K562 (cell line): ENCODE measurements around the gene ZNF616. TPM values are rescaled to one million over a fixed set of nuclear protein-coding genes. Genes with fewer than 3 reads are reported as not detected.

Experiments
- ATAC-seq: fragments of 200-7000 bp; cut with Tn5 transposase; 3 replicates; pipeline ENCODE4 v1.9.1; 2020; ENCODE audit warnings: moderate library complexity
- BruUV-seq: library from RNA; stranded (reverse); fragments of 400-500 nt; replicated peaks from 2 replicates; lab custom pipeline; 2021; lab: Mats Ljungman, UMichigan
- CTCF ChIA-PET: fragments of 300-600 bp; formaldehyde crosslinking; extraction: SDS; loops from one replicate; lab custom pipeline; 2021; ENCODE audit warnings: low intra/inter-chr PET ratio; lab: Yijun Ruan, JAX
- POLR2A ChIA-PET: fragments of 300-600, 350-650 bp; sonication (Branson Sonifier 250); formaldehyde crosslinking; extraction: SDS; loops from one replicate; lab custom pipeline; 2021; ENCODE audit warnings: antibody characterized with exemption, inconsistent platforms; lab: Yijun Ruan, JAX
- DNase-seq, 4 experiments: peaks; one replicate each; pipeline versions ENCODE4 v3.0.0 to v3.0.0-alpha.2; 2011 to 2018; ENCODE audit warnings: low spot score in 3 of 4, mixed read lengths in 3 of 4; ENCODE audit errors: extremely low read depth in 1 of 4
- FAIRE-seq: peaks from 2 replicates; lab custom pipeline; 2011; peaks lifted over from hg19 to GRCh38; lab: Jason Lieb, UNC
- H2AFZ ChIP-seq: 2 replicates; pipeline ENCODE4 v1.6.0; 2011; ENCODE audit warnings: low read depth, low read length, control low read depth, inconsistent platforms
- H3K27ac ChIP-seq: fragments of 200-600 bp; 3 replicates; pipeline ENCODE4 v1.8.0; 2011; ENCODE audit warnings: low read depth, mild to moderate bottlenecking, control low read depth, inconsistent platforms, low read length, moderate library complexity, mixed read lengths; ENCODE audit errors: extremely low read depth
- H3K27me3 ChIP-seq, 2 experiments: fragments of 300-600 bp in 1 of 2; 2 replicates in 1 of 2; 3 replicates in 1 of 2; pipeline versions ENCODE4 v1.6.0 to v1.8.0; 2011; ENCODE audit warnings: inconsistent platforms in 2 of 2, low read length in 2 of 2, mild to moderate bottlenecking in 1 of 2, mixed read lengths in 1 of 2, moderate library complexity in 1 of 2; ENCODE audit not compliant: control insufficient read depth in 2 of 2, insufficient read depth in 2 of 2
- H3K36me3 ChIP-seq: fragments of 300-600 bp; 3 replicates; pipeline ENCODE4 v1.8.0; 2011; ENCODE audit warnings: mild to moderate bottlenecking, low read length, inconsistent platforms; ENCODE audit not compliant: control insufficient read depth, insufficient read depth
- H3K4me1 ChIP-seq, 2 experiments: fragments of 200-600 bp in 1 of 2; replicated peaks in 1 of 2; 2 replicates in 1 of 2; 3 replicates in 1 of 2; pipeline versions ENCODE4 v1.5.1 to v1.8.0; 2011; ENCODE audit warnings: inconsistent platforms in 2 of 2, low read length in 2 of 2, mild to moderate bottlenecking in 1 of 2, mixed read lengths in 1 of 2, moderate library complexity in 1 of 2; ENCODE audit not compliant: control insufficient read depth in 2 of 2, insufficient read depth in 2 of 2
- H3K4me2 ChIP-seq: 2 replicates; pipeline ENCODE4 v1.6.1; 2011; ENCODE audit warnings: low read length, control low read depth, inconsistent platforms, mixed read lengths; ENCODE audit not compliant: insufficient read depth
- H3K4me3 ChIP-seq: fragments of 200-600 bp; sonication (generic), shearing (Covaris generic); 2 replicates; pipeline ENCODE4 v1.5.1; 2016; ENCODE audit warnings: control low read depth, inconsistent platforms
- H3K79me2 ChIP-seq: fragments of 200-600 bp; 3 replicates; pipeline ENCODE4 v1.8.0; 2011; ENCODE audit warnings: low read length, inconsistent platforms; ENCODE audit not compliant: control insufficient read depth, insufficient read depth
- H3K9ac ChIP-seq, 2 experiments: 2 replicates each; pipeline versions ENCODE4 v1.6.0 to v1.6.1; 2011; ENCODE audit warnings: low read depth in 2 of 2, low read length in 2 of 2, control low read depth in 1 of 2, inconsistent platforms in 1 of 2, mild to moderate bottlenecking in 1 of 2, mixed read lengths in 1 of 2; ENCODE audit not compliant: insufficient read depth in 1 of 2
- H3K9me1 ChIP-seq: one replicate; pipeline ENCODE4 v1.6.0; 2011; ENCODE audit warnings: inconsistent platforms, mild to moderate bottlenecking, low read length, moderate library complexity; ENCODE audit not compliant: control insufficient read depth, insufficient read depth
- H3K9me3 ChIP-seq: replicated peaks from 2 replicates; pipeline ENCODE4 v1.5.1; 2011; ENCODE audit warnings: low read depth, low read length, inconsistent platforms; ENCODE audit not compliant: control insufficient read depth, insufficient read depth
- H4K20me1 ChIP-seq: replicated peaks from 2 replicates; pipeline ENCODE4 v1.6.1; 2011; ENCODE audit warnings: low read length, inconsistent platforms, mixed read lengths; ENCODE audit not compliant: control insufficient read depth, insufficient read depth
- WGBS: fragments of 100-300 bp; shearing (Covaris generic); methylation state at CpG from one replicate; pipeline ENCODE4 v1.1.6; 2016; ENCODE audit warnings: low coverage, mixed read lengths; ENCODE audit not compliant: insufficient coverage; ENCODE audit errors: missing lambda C conversion rate; 5-methylcytosine and 5-hydroxymethylcytosine counted together
- in situ Hi-C: fragments of 300-500 bp; cut with MboI; formaldehyde crosslinking; loops from 4 replicates; pipeline ENCODE4 v1.15.0; 2018; ENCODE audit warnings: inconsistent platforms, mixed read lengths
- intact Hi-C: fragments of 100-400 bp; cut with micrococcal nuclease; formaldehyde crosslinking; loops from 2 replicates; pipeline ENCODE4 v1.14.2; 2022
- polyA plus RNA-seq, 8 experiments: library from polyadenylated mRNA; depleted of rRNA in 4 of 8; stranded (reverse) in 5 of 8; unstranded in 3 of 8; fragments of >200 nt; fragmentation: Nextera tagmentation in 2 of 8; fragmentation: Illumina TruSeq in 1 of 8; extraction: Ambion mirVana in 2 of 8; extraction: Trizol in 1 of 8; gene quantifications; 2 replicates each; pipeline versions ENCODE4 v1.2.1 to v1.2.3, GENCODE V29; 2011 to 2014; ENCODE audit warnings: inconsistent platforms in 1 of 8, missing spikeins in 1 of 8
- total RNA-seq, 7 experiments: library from RNA; depleted of rRNA in 6 of 7; stranded (reverse); fragments of >200 nt in 6 of 7; fragmentation: Illumina TruSeq in 2 of 7; extraction: Trizol in 2 of 7; gene quantifications; 2 replicates each; pipeline versions ENCODE4 v1.2.1 to v1.2.3, GENCODE V29; 2011 to 2021; ENCODE audit warnings: low replicate concordance in 1 of 7
- TF ChIP-seq, protein P1 (sequence below): sonication (generic); formaldehyde crosslinking; IDR thresholded peaks from 2 replicates; pipeline ENCODE4 v1.8.1; 2023; ENCODE audit warnings: mild to moderate bottlenecking, missing genetic modification reagents

ZNF616 gene
- total and polyA plus RNA-seq, 9 of the 15 experiments (the other 6 are each of a cell fraction or from before 2014, with no cell fraction given), result 3.4 to 13.0 (median 6.7) TPM

DNA sequence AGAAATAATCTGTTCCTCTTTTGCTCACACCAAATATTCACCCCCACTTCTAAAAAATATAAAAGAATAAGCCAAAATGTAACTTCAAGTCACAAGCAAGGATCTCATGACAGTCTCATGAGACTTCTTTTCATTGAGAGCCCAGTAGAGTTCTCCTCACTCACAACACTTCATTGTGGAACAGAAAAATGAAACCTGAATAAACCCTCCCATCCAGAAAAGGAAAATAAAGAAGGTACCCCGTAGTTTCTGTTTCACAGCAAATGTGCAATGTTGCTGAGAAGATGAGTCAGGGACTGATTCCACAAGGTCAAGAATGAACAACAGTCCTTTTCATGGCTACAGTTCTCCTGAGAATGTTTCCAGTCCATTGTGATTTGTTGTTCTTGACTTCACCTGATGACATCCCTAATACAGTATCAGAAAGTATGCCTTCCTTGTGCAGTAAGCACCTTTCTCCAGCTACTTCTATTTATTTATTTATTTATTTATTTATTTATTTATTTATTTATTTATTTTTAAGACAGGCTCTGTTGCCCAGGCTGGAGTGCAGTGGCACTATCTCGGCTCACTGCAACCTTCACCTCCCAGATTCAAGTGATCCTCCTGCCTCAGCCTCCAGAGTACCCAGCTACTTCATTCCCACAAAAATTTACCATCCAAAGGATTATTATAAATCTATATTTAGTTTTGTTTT lies 37.7 kb downstream of the ZNF616 start:
- Histone ChIP-seq H3K27me3 (no peaks in the 10 kb centered on the region), H3K4me3 (no peak overlapping the region), H4K20me1 (no peaks in the 10 kb centered on the region), H3K36me3 (no peaks in the 10 kb centered on the region), H3K27ac (no peak overlapping the region), H3K9ac (no peak overlapping the region), H3K79me2 (no peaks in the 10 kb centered on the region), H3K4me2 (no peak overlapping the region), H2AFZ (no peak overlapping the region), H3K4me1 (no peaks in the 10 kb centered on the region; a peak in 1 of 5 replicates), H3K9me1 (no peaks in the 10 kb centered on the region), H3K9me3 (peaks cover 5% of the 10 kb centered on the region; the same call in 1 of the 2 replicates)
- FAIRE-seq (no peak), ATAC-seq (no peak), DNase-seq (no peak)
- TF ChIP-seq, protein P1, sequence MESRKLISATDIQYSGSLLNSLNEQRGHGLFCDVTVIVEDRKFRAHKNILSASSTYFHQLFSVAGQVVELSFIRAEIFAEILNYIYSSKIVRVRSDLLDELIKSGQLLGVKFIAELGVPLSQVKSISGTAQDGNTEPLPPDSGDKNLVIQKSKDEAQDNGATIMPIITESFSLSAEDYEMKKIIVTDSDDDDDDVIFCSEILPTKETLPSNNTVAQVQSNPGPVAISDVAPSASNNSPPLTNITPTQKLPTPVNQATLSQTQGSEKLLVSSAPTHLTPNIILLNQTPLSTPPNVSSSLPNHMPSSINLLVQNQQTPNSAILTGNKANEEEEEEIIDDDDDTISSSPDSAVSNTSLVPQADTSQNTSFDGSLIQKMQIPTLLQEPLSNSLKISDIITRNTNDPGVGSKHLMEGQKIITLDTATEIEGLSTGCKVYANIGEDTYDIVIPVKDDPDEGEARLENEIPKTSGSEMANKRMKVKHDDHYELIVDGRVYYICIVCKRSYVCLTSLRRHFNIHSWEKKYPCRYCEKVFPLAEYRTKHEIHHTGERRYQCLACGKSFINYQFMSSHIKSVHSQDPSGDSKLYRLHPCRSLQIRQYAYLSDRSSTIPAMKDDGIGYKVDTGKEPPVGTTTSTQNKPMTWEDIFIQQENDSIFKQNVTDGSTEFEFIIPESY (CRISPR knock-in tag), result no peak
- WGBS, result 0% methylated on average over 2 of the region's 2 CpGs
- BruUV-seq, result no TSS peak
- ChIA-PET POLR2A (interaction anchor here (0.6 kb wide), 1 partner anchor 127 kb away, joined by 3 read pairs; no protein-coding TSS in a partner anchor), CTCF (no interaction called here)
- in situ Hi-C loops, result no loop called here
- intact Hi-C loops, result no loop called here
